T-cell (primary cell): Measurements from ENCODE around the gene NPHS1. TPM values are rescaled to one million over a fixed set of nuclear protein-coding genes. Genes with fewer than 3 reads are reported as not detected.
A peak's percentile ranks its signal among the peaks of the same experiment; 100 is the strongest.
"Not testable (repeated sequence)": the region's sequence is repeated elsewhere in the genome, so short reads cannot be mapped to it uniquely, and the experiment has no call there.

Experiments used
- ATAC-seq, 4 experiments: fragments of 200-7000 bp in 3 of 4; fragments of 150-1000 bp in 1 of 4; cut with Tn5 transposase; replicated peaks in 1 of 4; 1 replicate in 3 of 4; 2 replicates in 1 of 4; pipeline ENCODE4 v1.10.0; 2021; ENCODE audit warnings: moderate library complexity in 3 of 4, mild to moderate bottlenecking in 2 of 4, moderate number of reproducible peaks in 1 of 4
- CTCF ChIA-PET, 2 donors: fragments of 300-600 bp; sonication (Branson Sonifier 250); formaldehyde crosslinking; loops; one replicate each; lab custom pipeline; 2022; ENCODE audit warnings: antibody characterized with exemption in 2 of 2; lab: Charles Lee
- POLR2A ChIA-PET, 2 donors: fragments of 300-600 bp; sonication (Branson Sonifier 250); formaldehyde crosslinking; loops; one replicate each; lab custom pipeline; 2022; ENCODE audit warnings: antibody characterized with exemption in 2 of 2; lab: Charles Lee
- DNase-seq, 35 experiments: peaks; one replicate each; pipeline versions ENCODE4 v3.0.0 to v3.0.0-alpha.2; 2013 to 2023
- H3K27ac ChIP-seq: one replicate; pipeline ENCODE4 v1.5.1; 2013; ENCODE audit warnings: low read length
- H3K27me3 ChIP-seq, 2 experiments: replicated peaks in 1 of 2; 1 replicate in 1 of 2; 2 replicates in 1 of 2; pipeline versions ENCODE4 v1.6.1 to v1.7.0; 2013; ENCODE audit warnings: low read length in 1 of 2, mixed read lengths in 1 of 2; ENCODE audit not compliant: control insufficient read depth in 2 of 2, insufficient read depth in 2 of 2; ENCODE audit errors: extremely low read depth in 1 of 2
- H3K36me3 ChIP-seq, 2 donors: 1 replicate in 1 of 2; 2 replicates in 1 of 2; pipeline versions ENCODE4 v1.6.1 to v1.7.0; 2013; ENCODE audit warnings: low read length in 1 of 2; ENCODE audit not compliant: control insufficient read depth in 2 of 2, insufficient read depth in 1 of 2; ENCODE audit errors: extremely low read depth in 1 of 2
- H3K4me1 ChIP-seq, 2 experiments: 1 replicate in 1 of 2; 2 replicates in 1 of 2; pipeline versions ENCODE4 v1.6.1 to v1.7.0; 2013; ENCODE audit warnings: low read length in 2 of 2, mixed read lengths in 1 of 2; ENCODE audit not compliant: insufficient read depth in 2 of 2, control insufficient read depth in 1 of 2; ENCODE audit errors: extremely low read depth in 1 of 2
- H3K4me3 ChIP-seq, 2 donors: 1 replicate in 1 of 2; 2 replicates in 1 of 2; pipeline versions ENCODE4 v1.5.1 to v1.7.0; 2013; ENCODE audit warnings: mild to moderate bottlenecking in 2 of 2, low read length in 1 of 2, moderate library complexity in 1 of 2; ENCODE audit not compliant: control insufficient read depth in 1 of 2; ENCODE audit errors: extremely low read depth in 1 of 2
- H3K9me3 ChIP-seq: 2 replicates; pipeline ENCODE4 v1.7.0; 2013
- H3K27ac Mint-ChIP-seq, 2 donors: one replicate each; pipeline ENCODE4 v1.8.0; 2020 to 2021; ENCODE audit warnings: mild to moderate bottlenecking in 2 of 2, mixed read lengths in 2 of 2
- H3K27me3 Mint-ChIP-seq, 2 donors: one replicate each; pipeline ENCODE4 v1.8.0; 2021 to 2022; ENCODE audit warnings: mixed read lengths in 2 of 2
- H3K36me3 Mint-ChIP-seq: one replicate; pipeline ENCODE4 v1.8.0; 2021; ENCODE audit warnings: mixed read lengths
- H3K4me1 Mint-ChIP-seq, 3 donors: one replicate each; pipeline ENCODE4 v1.8.0; 2020 to 2022; ENCODE audit warnings: mixed read lengths in 3 of 3, mild to moderate bottlenecking in 1 of 3
- H3K4me3 Mint-ChIP-seq, 3 donors: one replicate each; pipeline ENCODE4 v1.8.0; 2020 to 2022; ENCODE audit warnings: mild to moderate bottlenecking in 3 of 3, mixed read lengths in 3 of 3, moderate library complexity in 3 of 3
- H3K9me3 Mint-ChIP-seq, 3 donors: one replicate each; pipeline ENCODE4 v1.8.0; 2020 to 2022; ENCODE audit warnings: mixed read lengths in 3 of 3
- WGBS: methylation state at CpG from one replicate; pipeline ENCODE4 v1.1.5; 2013; ENCODE audit warnings: missing lambda C conversion rate; ENCODE audit not compliant: insufficient coverage; 5-methylcytosine and 5-hydroxymethylcytosine counted together
- total RNA-seq, 35 experiments: library from RNA in 6 of 35; stranded (reverse) in 6 of 35; fragments of 120-200 nt in 1 of 35; gene quantifications; one replicate each; pipeline versions ENCODE4 v1.2.1 to v1.2.4 and lab custom pipeline; 2013 to 2026

Gene NPHS1
- total RNA-seq, 5 donors from 2014 or later (not counting 1 experiment from before 2014, with no cell fraction given) = 0.06 to 0.33 TPM; not detected in 3

- Histone ChIP-seq H3K36me3 (no peaks in the 10 kb centered on the region), H3K27ac (no peak overlapping the region), H3K27me3 (peaks cover 0 to 2% of the 10 kb centered on the region in 2 experiments), H3K4me1 (peaks cover 0 to 10% of the 10 kb centered on the region in 2 experiments), H3K4me3 (no peak overlapping the region), H3K9me3 (no peaks in the 10 kb centered on the region)
- H3K4me3 Mint-ChIP-seq = no peak overlapping the region
- H3K9me3 Mint-ChIP-seq = no peaks in the 10 kb centered on the region
- H3K27ac Mint-ChIP-seq = no peak overlapping the region
- peaks cover 6 to 9% (median 8%) of the 10 kb centered on the region in 3 donors for H3K4me1 Mint-ChIP-seq
- H3K36me3 Mint-ChIP-seq = no peaks in the 10 kb centered on the region
- CTCF ChIA-PET = no interaction called here
- ATAC-seq (no peak), DNase-seq (no peak)
- 63% methylated on average over 3 of the region's 5 CpGs for WGBS
- POLR2A ChIA-PET = no interaction called here
- H3K27me3 Mint-ChIP-seq = peaks cover 3 to 4% of the 10 kb centered on the region in 2 donors
These were observed 46.7 kb downstream of the NPHS1 start for GRCh38 chr19:35805526-35806102.

DNA sequence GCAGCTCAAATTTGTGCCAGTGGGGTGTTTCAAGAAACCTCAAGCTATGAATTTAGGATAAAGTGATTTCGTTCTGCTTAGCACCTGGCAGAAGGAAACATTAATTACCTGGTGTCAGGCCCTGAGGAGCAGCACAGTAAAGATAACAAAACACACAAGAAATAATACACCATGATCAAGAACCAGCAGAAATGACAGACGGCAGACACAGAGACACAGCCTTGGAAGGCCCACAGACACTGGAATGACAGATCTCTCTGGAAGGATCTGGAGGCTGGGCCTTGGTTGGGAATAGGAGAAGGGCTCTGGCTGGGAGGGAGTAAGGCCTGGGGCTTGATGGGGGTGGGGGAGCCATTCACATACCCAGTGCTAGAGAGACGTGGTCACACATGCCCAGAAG, 50.5 kb downstream of the NPHS1 start:
- DNase-seq (no peak), ATAC-seq (no peak)
- CTCF ChIA-PET = no interaction called here
- no peak overlapping the region for H3K4me3 ChIP-seq
- H3K4me1 Mint-ChIP-seq = peaks cover 10 to 13% (median 12%) of the 10 kb centered on the region in 3 donors
- no peaks in the 10 kb centered on the region for H3K9me3 Mint-ChIP-seq
- no peak overlapping the region for H3K27ac Mint-ChIP-seq
- H3K27me3 ChIP-seq = peaks cover 0 to 25% of the 10 kb centered on the region in 2 experiments
- H3K27me3 Mint-ChIP-seq = peaks cover 10 to 25% of the 10 kb centered on the region in 2 donors
- H3K27ac ChIP-seq = no peak overlapping the region
- POLR2A ChIA-PET = no interaction called here
- H3K9me3 ChIP-seq = no peaks in the 10 kb centered on the region
- 67% methylated on average over 1 of the region's 3 CpGs for WGBS
- H3K4me3 Mint-ChIP-seq = no peak overlapping the region
- H3K36me3 Mint-ChIP-seq = no peaks in the 10 kb centered on the region
- peaks cover 0 to 14% of the 10 kb centered on the region in 2 experiments for H3K4me1 ChIP-seq
- no peaks in the 10 kb centered on the region for H3K36me3 ChIP-seq

GRCh38 chr19:35797663-35798062, 54.6 kb downstream of the NPHS1 start:
- Mint-ChIP-seq H3K36me3 (no peaks in the 10 kb centered on the region), H3K4me3 (no peak overlapping the region), H3K27me3 (peaks cover 22 to 41% of the 10 kb centered on the region in 2 donors), H3K9me3 (no peaks in the 10 kb centered on the region), H3K4me1 (peaks cover 3 to 6% (median 4%) of the 10 kb centered on the region in 3 donors), H3K27ac (no peak overlapping the region)
- ChIA-PET CTCF (interaction anchor here in 1 of 2 donors (0.6 kb wide), 1 partner anchor 258 kb away, joined by 3 read pairs; no protein-coding TSS in a partner anchor), POLR2A (no interaction called here)
- 22% methylated on average over 15 of the region's 15 CpGs for WGBS
- H3K27ac ChIP-seq = no peak overlapping the region
- H3K9me3 ChIP-seq = no peaks in the 10 kb centered on the region
- no peaks in the 10 kb centered on the region for H3K36me3 ChIP-seq
- no peak for ATAC-seq
- DNase-seq = no peak
- H3K27me3 ChIP-seq = peaks cover 5 to 48% of the 10 kb centered on the region in 2 experiments
- H3K4me1 ChIP-seq = peaks cover 0 to 4% of the 10 kb centered on the region in 2 experiments
- H3K4me3 ChIP-seq = no peak overlapping the region

- ATAC-seq (no peak), DNase-seq (no peak)
- 21% methylated on average over 34 of the region's 39 CpGs for WGBS
- POLR2A ChIA-PET = interaction anchor here in 1 of 2 donors (0.6 kb wide), 1 partner anchor 638 kb away, joined by 3 read pairs; no protein-coding TSS in a partner anchor
- no peaks in the 10 kb centered on the region for H3K36me3 Mint-ChIP-seq
- peak overlapping the region in 1 of 2 donors; percentile 17 for H3K27ac Mint-ChIP-seq
- no peak overlapping the region for H3K4me3 ChIP-seq
- no peaks in the 10 kb centered on the region for H3K9me3 ChIP-seq
- CTCF ChIA-PET = no interaction called here
- no peaks in the 10 kb centered on the region for H3K36me3 ChIP-seq
- H3K4me1 ChIP-seq = peaks cover 0 to 4% of the 10 kb centered on the region in 2 experiments
- no peak overlapping the region for H3K4me3 Mint-ChIP-seq
- no peaks in the 10 kb centered on the region for H3K9me3 Mint-ChIP-seq
- H3K27ac ChIP-seq = no peak overlapping the region
- peaks cover 5 to 55% of the 10 kb centered on the region in 2 experiments for H3K27me3 ChIP-seq
- H3K4me1 Mint-ChIP-seq = peaks cover 3 to 6% (median 4%) of the 10 kb centered on the region in 3 donors
- peaks cover 24 to 41% of the 10 kb centered on the region in 2 donors for H3K27me3 Mint-ChIP-seq
These were observed 55.4 kb downstream of the NPHS1 start for GRCh38 chr19:35796645-35797542.

GRCh38 chr19:35795564-35795963, 56.7 kb downstream of the NPHS1 start:
- WGBS = no CpG with 5 or more reads among the region's 1 CpG

GRCh38 chr19:35793381-35794165, 58.7 kb downstream of the NPHS1 start:
- peaks cover 0 to 4% of the 10 kb centered on the region in 2 experiments for H3K4me1 ChIP-seq
- H3K4me1 Mint-ChIP-seq = peaks cover 3 to 6% (median 4%) of the 10 kb centered on the region in 3 donors
- 72% methylated on average over 7 of the region's 7 CpGs for WGBS
- no peak overlapping the region for H3K4me3 Mint-ChIP-seq
- H3K9me3 Mint-ChIP-seq = no peaks in the 10 kb centered on the region
- ChIA-PET CTCF (interaction anchor here in 1 of 2 donors (0.5 kb wide), 1 partner anchor 24 kb away, joined by 3 read pairs; no protein-coding TSS in a partner anchor), POLR2A (no interaction called here)
- no peak overlapping the region for H3K4me3 ChIP-seq
- H3K27ac ChIP-seq = no peak overlapping the region
- no peak overlapping the region for H3K27ac Mint-ChIP-seq
- H3K27me3 Mint-ChIP-seq = peaks cover 24 to 31% of the 10 kb centered on the region in 2 donors
- ATAC-seq = no peak
- H3K27me3 ChIP-seq = peaks cover 5 to 58% of the 10 kb centered on the region in 2 experiments
- no peaks in the 10 kb centered on the region for H3K9me3 ChIP-seq
- H3K36me3 Mint-ChIP-seq = no peaks in the 10 kb centered on the region
- DNase-seq = no peak
- no peaks in the 10 kb centered on the region for H3K36me3 ChIP-seq

More at GRCh38 chr19:35795564-35795963, 56.7 kb downstream of the NPHS1 start:
- H3K27ac Mint-ChIP-seq, POLR2A ChIA-PET, H3K9me3 ChIP-seq, H3K4me1 Mint-ChIP-seq, DNase-seq, H3K4me3 Mint-ChIP-seq, H3K4me3 ChIP-seq, H3K36me3 Mint-ChIP-seq, ATAC-seq, CTCF ChIA-PET, H3K9me3 Mint-ChIP-seq, H3K27ac ChIP-seq, H3K4me1 ChIP-seq, H3K36me3 ChIP-seq: not testable (repeated sequence)
- H3K27me3 ChIP-seq = peaks cover 5 to 62% of the 10 kb centered on the region in 2 experiments
- H3K27me3 Mint-ChIP-seq = peaks cover 24 to 41% of the 10 kb centered on the region in 2 donors
